ENCODE measurements around the gene SLC19A1.
"Not testable (repeated sequence)": the region's sequence is repeated elsewhere in the genome, so short reads cannot be mapped to it uniquely, and the experiment has no call there.

Gene SLC19A1

DNA sequence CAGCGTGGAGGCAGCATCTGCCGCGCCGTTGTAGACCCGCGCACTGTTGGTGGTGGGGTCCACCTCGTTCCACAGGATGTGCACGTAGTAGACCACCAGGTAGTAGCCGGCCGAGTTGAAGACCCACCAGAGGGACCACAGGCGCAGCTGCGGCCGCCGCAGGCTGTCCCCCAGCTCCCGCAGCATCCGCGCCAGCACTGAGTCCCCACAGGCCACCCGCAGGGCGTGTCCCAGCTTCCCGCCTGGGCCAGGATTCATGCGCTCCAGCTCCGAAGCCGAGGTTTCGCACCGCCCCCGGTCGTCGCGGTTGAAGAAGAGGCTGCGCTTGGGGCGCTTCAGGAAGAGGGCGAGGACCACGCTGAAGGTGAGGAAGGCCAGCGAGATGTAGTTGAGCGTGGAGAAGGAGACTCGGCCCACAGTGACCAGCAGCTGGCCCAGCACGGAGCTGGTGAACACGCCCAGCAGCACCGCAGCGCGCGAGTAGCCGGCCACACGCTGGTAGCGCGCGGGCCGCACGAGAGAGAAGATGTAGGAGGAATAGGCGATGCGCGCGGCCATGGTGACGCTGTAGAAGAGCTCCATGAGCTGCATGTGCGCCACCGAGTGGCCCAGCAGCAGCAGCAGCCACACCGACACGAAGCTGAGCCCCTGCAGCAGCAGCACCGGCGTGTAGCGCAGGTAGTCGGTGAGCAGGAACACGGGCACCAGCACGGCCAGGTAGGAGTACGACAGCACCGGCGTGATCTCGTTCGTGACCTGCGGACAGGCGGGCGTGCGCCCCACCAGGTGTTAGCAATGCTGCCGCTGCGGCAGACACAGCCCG is 10.6 kb downstream of the SLC19A1 start:
- no peak for DNase-seq

DNA sequence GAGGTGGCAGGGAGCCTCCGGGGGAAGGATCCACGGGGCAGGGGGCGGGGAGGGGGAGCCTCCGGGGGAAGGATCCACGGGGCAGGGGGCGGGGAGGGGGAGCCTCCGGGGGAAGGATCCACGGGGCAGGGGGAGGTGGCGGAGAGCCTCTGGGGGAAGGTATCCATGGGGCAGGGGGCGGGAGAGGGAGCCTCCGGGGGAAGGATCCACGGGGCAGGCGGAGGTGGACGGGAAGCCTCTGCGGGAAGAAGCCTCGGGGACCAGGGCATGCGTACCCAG is 11.2 kb downstream of the SLC19A1 start:
- DNase-seq: not testable (repeated sequence)

- no peak for DNase-seq
Observed at GRCh38 chr21:45530423-45531113, 11.7 kb downstream of the SLC19A1 start.

GRCh38 chr21:45529785-45530422 is 12.3 kb downstream of the SLC19A1 start:
- no peak for DNase-seq

- no peak for DNase-seq
Observed at GRCh38 chr21:45528981-45529784, 13.1 kb downstream of the SLC19A1 start.

DNA sequence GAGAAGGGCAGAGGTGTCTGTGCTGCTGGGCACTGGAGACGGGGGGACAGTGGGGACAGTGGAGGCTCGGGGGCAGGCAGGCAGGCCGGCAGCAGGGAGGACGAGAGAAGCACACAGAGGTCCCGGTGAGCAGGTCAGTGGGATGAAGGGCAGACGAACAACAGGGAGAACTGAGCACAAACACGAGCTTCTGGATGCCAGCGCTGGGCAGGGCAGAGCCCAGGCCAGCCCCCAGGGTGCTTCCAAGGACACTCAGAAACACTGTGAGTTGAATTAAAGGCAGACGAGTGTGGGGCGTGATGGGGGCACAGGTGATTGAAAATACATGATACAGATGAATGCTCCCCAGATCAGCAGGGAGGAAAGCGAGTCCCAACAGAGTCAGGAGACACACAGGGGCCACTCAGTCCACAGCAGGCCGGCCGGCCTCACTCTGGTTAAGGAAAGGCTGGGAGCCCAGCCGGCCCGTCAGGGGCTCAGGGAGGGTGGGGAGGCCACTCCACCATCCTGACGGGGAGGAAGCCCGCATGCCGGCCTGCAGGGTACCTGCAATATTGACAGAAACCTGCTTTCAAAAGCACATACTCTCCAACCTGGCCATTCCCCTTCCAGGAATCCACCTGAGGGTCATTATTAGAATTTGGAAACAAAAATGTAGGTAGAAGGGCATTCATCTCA is 14.1 kb downstream of the SLC19A1 start:
- DNase-seq: no peak

GRCh38 chr21:45527151-45527999 is 14.9 kb downstream of the SLC19A1 start:
- not testable (repeated sequence) for DNase-seq

- no peak for DNase-seq
Observed at GRCh38 chr21:45525910-45526306, 16.3 kb downstream of the SLC19A1 start.

- no peak for DNase-seq
Observed at GRCh38 chr21:45525153-45525909, 16.9 kb downstream of the SLC19A1 start.

GRCh38 chr21:45524756-45525152 is 17.5 kb downstream of the SLC19A1 start:
- DNase-seq: no peak

GRCh38 chr21:45523411-45524101 is 18.7 kb downstream of the SLC19A1 start:
- DNase-seq: no peak

- no peak for DNase-seq
Observed at GRCh38 chr21:45522986-45523385, 19.3 kb downstream of the SLC19A1 start.

GRCh38 chr21:45522381-45522780 is 19.9 kb downstream of the SLC19A1 start:
- DNase-seq: no peak

DNA sequence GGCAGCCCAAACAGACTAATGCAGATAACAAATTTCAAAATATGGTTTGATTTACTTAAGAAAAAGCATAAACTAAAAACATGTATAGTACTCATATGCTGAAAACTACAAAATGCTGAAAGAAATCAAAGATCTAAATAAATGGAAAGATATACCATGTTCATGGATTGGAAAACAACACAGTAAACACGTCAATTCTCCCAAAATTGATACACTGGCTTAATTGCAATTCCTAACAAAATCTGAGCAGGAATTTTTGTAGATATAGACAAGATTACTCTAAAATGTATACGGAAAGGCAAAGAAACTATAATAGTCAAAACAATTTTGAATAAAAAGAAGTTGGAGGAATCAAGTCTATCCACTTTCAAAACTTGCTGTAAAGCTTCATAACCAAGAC is 21.0 kb downstream of the SLC19A1 start:
- DNase-seq: no peak

DNA sequence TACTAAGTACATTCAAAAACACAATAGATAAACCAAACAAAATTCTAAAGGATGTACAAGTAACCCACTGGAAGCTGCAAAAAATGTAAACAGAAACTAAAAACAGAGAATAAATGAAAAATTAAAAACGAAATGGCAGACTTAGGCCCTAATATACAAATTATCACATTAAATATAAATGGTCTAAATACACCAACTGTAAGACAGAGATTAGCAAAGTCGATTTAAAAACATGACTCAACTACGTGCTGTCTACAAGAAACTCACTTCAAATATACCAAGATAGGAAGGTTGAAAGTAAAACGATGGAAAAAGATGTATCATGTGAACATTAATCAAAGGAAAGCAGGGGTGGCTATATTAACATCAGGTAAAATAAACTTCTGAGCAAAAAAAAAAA is 23.1 kb downstream of the SLC19A1 start:
- no peak for DNase-seq

DNA sequence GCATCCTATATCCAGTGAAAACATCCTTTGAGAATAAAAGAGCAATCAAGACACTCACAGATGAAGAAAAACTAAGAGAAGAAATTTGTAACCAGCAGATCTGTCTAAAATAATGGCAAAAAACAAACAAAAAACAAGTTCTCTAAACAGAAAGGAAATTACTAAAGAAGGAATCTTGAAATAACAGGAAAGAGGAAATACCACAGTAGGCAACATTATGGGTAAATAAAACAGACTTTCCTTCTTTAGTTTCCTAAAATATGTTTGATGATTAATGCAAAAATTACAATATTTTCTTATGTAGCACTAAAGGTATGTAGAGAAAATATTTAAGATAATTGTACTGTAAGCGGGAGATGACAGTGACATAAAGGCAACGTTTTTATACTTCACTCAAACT is 23.5 kb downstream of the SLC19A1 start:
- DNase-seq: no peak

GRCh38 chr21:45517249-45518065 is 24.8 kb downstream of the SLC19A1 start:
- no peak for DNase-seq

DNA sequence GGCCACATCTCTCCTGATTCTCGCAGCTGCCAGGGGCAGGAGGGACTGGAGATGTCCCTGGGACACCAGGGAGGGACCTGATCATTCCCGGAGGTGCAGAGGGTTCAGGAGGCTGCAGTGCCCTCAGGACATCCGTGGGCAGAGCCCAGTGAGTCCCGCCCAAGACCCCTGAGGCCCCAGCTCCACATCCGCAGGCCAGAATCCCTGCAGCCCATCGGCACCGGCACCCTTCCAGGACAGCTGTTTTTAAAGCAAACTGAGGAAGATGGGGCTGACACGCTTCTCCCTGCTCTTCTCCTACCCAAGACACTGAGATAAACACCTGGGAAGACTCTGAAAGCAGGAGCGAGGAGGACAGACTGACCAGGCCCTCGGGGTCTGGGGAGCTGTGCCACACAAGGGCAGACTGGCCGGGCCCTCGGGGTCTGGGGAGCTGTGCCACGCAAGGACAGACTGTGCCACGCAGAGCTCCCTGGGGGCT is 25.5 kb downstream of the SLC19A1 start:
- DNase-seq: no peak

- DNase-seq: no peak
Observed at GRCh38 chr21:45516071-45516670, 26.1 kb downstream of the SLC19A1 start.

Measured in NCI-H2227 treated with DMSO at 0.1 percent for 48 hours (cell line).